CD4-positive, alpha-beta T cell treated with Interleukin-15 for 1 hour (primary cell): Measurements from ENCODE around the gene HORMAD1.
"Not testable (repeated sequence)": the region's sequence is repeated elsewhere in the genome, so short reads cannot be mapped to it uniquely, and the experiment has no call there.

Experiments used
- DNase-seq: peaks from one replicate; pipeline ENCODE4 v3.0.0-alpha.2; 2020

Gene HORMAD1

GRCh38 chr1:150696995-150697927, 23.4 kb downstream of the HORMAD1 start, which contains the start of gene GOLPH3L:
Gene GOLPH3L (minus strand): TSS chr1:150697154. CDS start chr1:150694838, 2,316 bp downstream.
- DNase-seq = peak; percentile 94

GRCh38 chr1:150696590-150696989, 24.1 kb downstream of the HORMAD1 start:
- no peak for DNase-seq

GRCh38 chr1:150696162-150696561, 24.5 kb downstream of the HORMAD1 start:
- DNase-seq = no peak

- DNase-seq = no peak
These were observed 25.1 kb downstream of the HORMAD1 start for GRCh38 chr1:150695561-150695960.

GRCh38 chr1:150692720-150693119, 28.0 kb downstream of the HORMAD1 start:
- no peak for DNase-seq

- DNase-seq = no peak
These were observed 31.9 kb downstream of the HORMAD1 start for GRCh38 chr1:150688763-150689162.

GRCh38 chr1:150686275-150686674, 34.4 kb downstream of the HORMAD1 start:
- no peak for DNase-seq

GRCh38 chr1:150683914-150684313, 36.8 kb downstream of the HORMAD1 start:
- no peak for DNase-seq

GRCh38 chr1:150678988-150679387, 41.7 kb downstream of the HORMAD1 start:
- DNase-seq = no peak

GRCh38 chr1:150674881-150675280, 45.8 kb downstream of the HORMAD1 start:
- DNase-seq = no peak

GRCh38 chr1:150663321-150663720, 57.4 kb downstream of the HORMAD1 start:
- no peak for DNase-seq

- DNase-seq = no peak
These were observed 57.9 kb downstream of the HORMAD1 start for GRCh38 chr1:150662811-150663210.

- DNase-seq = no peak
These were observed 59.5 kb downstream of the HORMAD1 start for GRCh38 chr1:150661156-150661555.

GRCh38 chr1:150660584-150660983, 60.1 kb downstream of the HORMAD1 start:
- no peak for DNase-seq

- not testable (repeated sequence) for DNase-seq
These were observed 63.6 kb downstream of the HORMAD1 start for GRCh38 chr1:150657064-150657463.

GRCh38 chr1:150654635-150655034, 66.1 kb downstream of the HORMAD1 start:
- DNase-seq = not testable (repeated sequence)

- DNase-seq = no peak
These were observed 70.5 kb downstream of the HORMAD1 start for GRCh38 chr1:150650193-150650592.

GRCh38 chr1:150649441-150650075, 71.1 kb downstream of the HORMAD1 start:
- no peak for DNase-seq
